Measurements from ENCODE around the gene MAN1A1.

MAN1A1 gene

GRCh38 chr6:119226089-119226488, 123.5 kb downstream of the MAN1A1 start:
- no peak for DNase-seq

GRCh38 chr6:119224095-119224701, 125.4 kb downstream of the MAN1A1 start:
- DNase-seq, result no peak

GRCh38 chr6:119220452-119220851, 129.1 kb downstream of the MAN1A1 start:
- DNase-seq, result no peak

- DNase-seq, result no peak
Observed at GRCh38 chr6:119218548-119218947, 131.0 kb downstream of the MAN1A1 start.

- DNase-seq, result peak; percentile 32
Observed at GRCh38 chr6:119215885-119216590, 133.5 kb downstream of the MAN1A1 start.

GRCh38 chr6:119215309-119215708, 134.3 kb downstream of the MAN1A1 start:
- DNase-seq, result no peak

- DNase-seq, result no peak
Observed at GRCh38 chr6:119210596-119210995, 139.0 kb downstream of the MAN1A1 start.

GRCh38 chr6:119209452-119210205, 139.9 kb downstream of the MAN1A1 start:
- DNase-seq, result no peak

- peak; percentile 30 for DNase-seq
Observed at GRCh38 chr6:119207971-119208725, 141.4 kb downstream of the MAN1A1 start.

- no peak for DNase-seq
Observed at GRCh38 chr6:119207327-119207726, 142.2 kb downstream of the MAN1A1 start.

- DNase-seq, result no peak
Observed at GRCh38 chr6:119205911-119206618, 143.5 kb downstream of the MAN1A1 start.

- no peak for DNase-seq
Observed at GRCh38 chr6:119204719-119205118, 144.8 kb downstream of the MAN1A1 start.

GRCh38 chr6:119201480-119201879, 148.1 kb downstream of the MAN1A1 start:
- DNase-seq, result no peak

GRCh38 chr6:119200512-119201175, 148.9 kb downstream of the MAN1A1 start:
- no peak for DNase-seq

- DNase-seq, result no peak
Observed at GRCh38 chr6:119197271-119197670, 152.3 kb downstream of the MAN1A1 start.

- DNase-seq, result peak; percentile 63
Observed at GRCh38 chr6:119196715-119197114, 152.8 kb downstream of the MAN1A1 start.

GRCh38 chr6:119195848-119196247, 153.7 kb downstream of the MAN1A1 start:
- no peak for DNase-seq

GRCh38 chr6:119195204-119195603, 154.4 kb downstream of the MAN1A1 start:
- no peak for DNase-seq

- DNase-seq, result no peak
Observed at GRCh38 chr6:119193707-119194106, 155.9 kb downstream of the MAN1A1 start.

GRCh38 chr6:119192200-119192599, 157.4 kb downstream of the MAN1A1 start:
- no peak for DNase-seq

GRCh38 chr6:119190176-119190575, 159.4 kb downstream of the MAN1A1 start:
- DNase-seq, result no peak

- no peak for DNase-seq
Observed at GRCh38 chr6:119189498-119189897, 160.1 kb downstream of the MAN1A1 start.

Measured in hematopoietic multipotent progenitor cell treated with erythropoietin and hydrocortisone succinate and interleukin-3 and kit ligand, for 6 days (in vitro differentiated cells).